ENCODE measurements around the gene ERCC6L.

GRCh38 chrX:72272868-72273267, 34.0 kb upstream of the ERCC6L start:
- TF ChIP-seq CTCF (IDR thresholded peaks at IDR 0.05) (no peak), POLR2A (IDR thresholded peaks at IDR 0.05) (no peak)
